K562 (cell line): ENCODE data around the gene PLEKHM3. TPM values are rescaled to one million over a fixed set of nuclear protein-coding genes. Genes with fewer than 3 reads are reported as not detected.

Source experiments
- CREM ChIP-seq: IDR thresholded peaks from 2 replicates; pipeline ENCODE4 v1.6.1; 2014; ENCODE audit warnings: antibody characterized with exemption, low read depth
- DDX20 ChIP-seq: fragments of 450-650 bp; IDR thresholded peaks from 2 replicates; pipeline ENCODE4 v1.6.1; 2016; ENCODE audit warnings: missing genetic modification characterization, low read depth, mild to moderate bottlenecking, missing compliant biosample characterization, moderate library complexity
- DIDO1 ChIP-seq: fragments of 450-650 bp; IDR thresholded peaks from 2 replicates; pipeline ENCODE4 v1.6.1; 2016; ENCODE audit warnings: low read depth, missing biosample characterization, missing genetic modification characterization
- ETS1 ChIP-seq: conservative IDR thresholded peaks from 2 replicates; pipeline ENCODE4 v1.6.1; 2011; ENCODE audit warnings: low read depth, mild to moderate bottlenecking, low read length; ENCODE audit not compliant: control insufficient read depth
- KDM5B ChIP-seq: fragments of 200-600 bp; sonication (generic); IDR thresholded peaks from 2 replicates; pipeline ENCODE4 v1.6.1; 2012; ENCODE audit warnings: low read depth, mild to moderate bottlenecking, moderate library complexity, low read length, control low read depth, inconsistent platforms; ENCODE audit not compliant: insufficient replicate concordance
- NFIC ChIP-seq: fragments of 450-650 bp; IDR thresholded peaks from 2 replicates; pipeline ENCODE4 v1.6.1; 2017; ENCODE audit warnings: mild to moderate bottlenecking, inconsistent platforms
- NFRKB ChIP-seq: fragments of 450-650 bp; IDR thresholded peaks from 2 replicates; pipeline ENCODE4 v1.6.1; 2016; ENCODE audit warnings: low read depth
- PML ChIP-seq: IDR thresholded peaks from 2 replicates; pipeline ENCODE4 v1.6.1; 2012; ENCODE audit warnings: low read length, inconsistent platforms
- SIX5 ChIP-seq, 2 experiments: IDR thresholded peaks; 2 replicates each; pipeline ENCODE4 v1.6.1; 2011; ENCODE audit warnings: low read length in 2 of 2, borderline replicate concordance in 1 of 2, low read depth in 1 of 2, mild to moderate bottlenecking in 1 of 2, moderate library complexity in 1 of 2; ENCODE audit not compliant: insufficient read depth in 1 of 2
- STAT6 ChIP-seq: sonication (generic); formaldehyde crosslinking; IDR thresholded peaks from 2 replicates; pipeline ENCODE4 v1.8.1; 2023; ENCODE audit warnings: mild to moderate bottlenecking, missing genetic modification reagents
- TCFL5 ChIP-seq: fragments of 250-450 bp; sonication (Bioruptor Pico); conservative IDR thresholded peaks from 2 replicates; pipeline ENCODE4 v1.6.1; 2021; ENCODE audit warnings: mild to moderate bottlenecking, moderate library complexity, matching md5 sums
- VEZF1 ChIP-seq: fragments of 200-800 bp; sonication (Bioruptor generic); IDR thresholded peaks from 2 replicates; pipeline ENCODE4 v1.6.1; 2017; ENCODE audit warnings: missing genetic modification characterization, missing compliant biosample characterization
- ZNF146 ChIP-seq: IDR thresholded peaks from one replicate; pipeline ENCODE4 v1.6.1; 2018; ENCODE audit warnings: missing compliant biosample characterization; ENCODE audit not compliant: unreplicated experiment
- ZNF57 ChIP-seq: fragments of 450-650 bp; formaldehyde crosslinking; IDR thresholded peaks from 2 replicates; pipeline ENCODE4 v1.4.0; 2020; ENCODE audit warnings: mild to moderate bottlenecking, moderate library complexity
- ZNF583 ChIP-seq: fragments of 250-450 bp; sonication (Bioruptor Pico); IDR thresholded peaks from 2 replicates; pipeline ENCODE4 v1.4.0; 2020
- ZNF766 ChIP-seq: fragments of 200-800 bp; sonication (Bioruptor generic); conservative IDR thresholded peaks from 2 replicates; pipeline ENCODE4 v1.6.1; 2016; ENCODE audit warnings: missing genetic modification characterization, missing compliant biosample characterization
- polyA plus RNA-seq, 8 experiments: library from polyadenylated mRNA; depleted of rRNA in 4 of 8; stranded (reverse) in 5 of 8; unstranded in 3 of 8; fragments of >200 nt; fragmentation: Nextera tagmentation in 2 of 8; fragmentation: Illumina TruSeq in 1 of 8; extraction: Ambion mirVana in 2 of 8; extraction: Trizol in 1 of 8; gene quantifications; 2 replicates each; pipeline versions ENCODE4 v1.2.1 to v1.2.3, GENCODE V29; 2011 to 2014; ENCODE audit warnings: inconsistent platforms in 1 of 8, missing spikeins in 1 of 8
- total RNA-seq, 7 experiments: library from RNA; depleted of rRNA in 6 of 7; stranded (reverse); fragments of >200 nt in 6 of 7; fragmentation: Illumina TruSeq in 2 of 7; extraction: Trizol in 2 of 7; gene quantifications; 2 replicates each; pipeline versions ENCODE4 v1.2.1 to v1.2.3, GENCODE V29; 2011 to 2021; ENCODE audit warnings: low replicate concordance in 1 of 7
- TF ChIP-seq, protein P1 (sequence below): fragments of 200-400 bp; formaldehyde crosslinking; IDR thresholded peaks from 2 replicates; pipeline ENCODE4 v1.6.1; 2017; ENCODE audit warnings: mild to moderate bottlenecking, low read depth, low read length, moderate library complexity
- TF ChIP-seq, protein P2 (sequence below): sonication (generic); formaldehyde crosslinking; IDR thresholded peaks from 2 replicates; pipeline ENCODE4 v1.8.0; 2023; ENCODE audit warnings: mild to moderate bottlenecking, missing genetic modification reagents
- TF ChIP-seq, protein P3 (sequence below): fragments of 250-450 bp; sonication (Bioruptor Pico); IDR thresholded peaks from 2 replicates; pipeline ENCODE4 v1.8.0; 2022; ENCODE audit warnings: moderate library complexity, mild to moderate bottlenecking, inconsistent platforms

PLEKHM3 gene
- total and polyA plus RNA-seq, 9 of the 15 experiments (the other 6 are each of a cell fraction or from before 2014, with no cell fraction given): 0.24 to 1.6 (median 1.0) TPM

DNA sequence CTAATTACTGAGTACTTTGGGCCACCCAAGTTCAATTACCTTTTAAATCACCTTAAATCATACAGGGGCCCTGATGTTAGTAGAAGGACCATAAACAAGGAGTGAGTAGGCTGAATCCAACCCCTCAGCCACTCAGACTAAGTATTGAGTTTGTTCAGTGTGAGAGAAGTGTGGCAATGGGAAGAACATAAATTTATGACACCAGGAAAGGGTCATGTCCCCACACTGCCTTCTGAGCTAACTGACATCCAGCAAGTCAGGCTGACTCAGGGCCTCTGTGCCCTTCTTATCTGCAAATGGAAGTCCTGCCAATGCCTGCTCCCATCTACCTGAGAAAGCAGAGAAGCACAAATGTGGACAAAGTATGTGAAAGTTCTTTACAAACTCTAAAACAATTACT lies 12.9 kb downstream of the PLEKHM3 start (continued):
- TF ChIP-seq VEZF1 (CRISPR knock-in tag): no peak
- TF ChIP-seq TCFL5: no peak
- TF ChIP-seq, protein P1, sequence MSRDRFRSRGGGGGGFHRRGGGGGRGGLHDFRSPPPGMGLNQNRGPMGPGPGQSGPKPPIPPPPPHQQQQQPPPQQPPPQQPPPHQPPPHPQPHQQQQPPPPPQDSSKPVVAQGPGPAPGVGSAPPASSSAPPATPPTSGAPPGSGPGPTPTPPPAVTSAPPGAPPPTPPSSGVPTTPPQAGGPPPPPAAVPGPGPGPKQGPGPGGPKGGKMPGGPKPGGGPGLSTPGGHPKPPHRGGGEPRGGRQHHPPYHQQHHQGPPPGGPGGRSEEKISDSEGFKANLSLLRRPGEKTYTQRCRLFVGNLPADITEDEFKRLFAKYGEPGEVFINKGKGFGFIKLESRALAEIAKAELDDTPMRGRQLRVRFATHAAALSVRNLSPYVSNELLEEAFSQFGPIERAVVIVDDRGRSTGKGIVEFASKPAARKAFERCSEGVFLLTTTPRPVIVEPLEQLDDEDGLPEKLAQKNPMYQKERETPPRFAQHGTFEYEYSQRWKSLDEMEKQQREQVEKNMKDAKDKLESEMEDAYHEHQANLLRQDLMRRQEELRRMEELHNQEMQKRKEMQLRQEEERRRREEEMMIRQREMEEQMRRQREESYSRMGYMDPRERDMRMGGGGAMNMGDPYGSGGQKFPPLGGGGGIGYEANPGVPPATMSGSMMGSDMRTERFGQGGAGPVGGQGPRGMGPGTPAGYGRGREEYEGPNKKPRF: no peak
- TF ChIP-seq ETS1: no peak
- no peak for TF ChIP-seq STAT6
- no peak for TF ChIP-seq SIX5 (IDR thresholded peaks at IDR 0.05; ENCODE audit: borderline replicate concordance in 1 of 2, insufficient read depth in 1 of 2, low read depth in 1 of 2, low read length in 2 of 2)
- TF ChIP-seq ZNF57 (CRISPR knock-in tag): no peak
- TF ChIP-seq ZNF766: no peak
- no peak for TF ChIP-seq NFRKB
- TF ChIP-seq KDM5B: no peak
- TF ChIP-seq, protein P2, sequence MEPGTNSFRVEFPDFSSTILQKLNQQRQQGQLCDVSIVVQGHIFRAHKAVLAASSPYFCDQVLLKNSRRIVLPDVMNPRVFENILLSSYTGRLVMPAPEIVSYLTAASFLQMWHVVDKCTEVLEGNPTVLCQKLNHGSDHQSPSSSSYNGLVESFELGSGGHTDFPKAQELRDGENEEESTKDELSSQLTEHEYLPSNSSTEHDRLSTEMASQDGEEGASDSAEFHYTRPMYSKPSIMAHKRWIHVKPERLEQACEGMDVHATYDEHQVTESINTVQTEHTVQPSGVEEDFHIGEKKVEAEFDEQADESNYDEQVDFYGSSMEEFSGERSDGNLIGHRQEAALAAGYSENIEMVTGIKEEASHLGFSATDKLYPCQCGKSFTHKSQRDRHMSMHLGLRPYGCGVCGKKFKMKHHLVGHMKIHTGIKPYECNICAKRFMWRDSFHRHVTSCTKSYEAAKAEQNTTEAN (CRISPR knock-in tag): no peak
- TF ChIP-seq CREM: no peak
- no peak for TF ChIP-seq ZNF583 (CRISPR knock-in tag)
- no peak for TF ChIP-seq NFIC
- no peak for TF ChIP-seq DIDO1
- TF ChIP-seq, protein P3, sequence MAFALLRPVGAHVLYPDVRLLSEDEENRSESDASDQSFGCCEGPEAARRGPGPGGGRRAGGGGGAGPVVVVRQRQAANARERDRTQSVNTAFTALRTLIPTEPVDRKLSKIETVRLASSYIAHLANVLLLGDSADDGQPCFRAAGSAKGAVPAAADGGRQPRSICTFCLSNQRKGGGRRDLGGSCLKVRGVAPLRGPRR (CRISPR knock-in tag): no peak
- no peak for TF ChIP-seq ZNF146 (CRISPR knock-in tag)
- TF ChIP-seq DDX20: no peak
- no peak for TF ChIP-seq PML
